Left ventricle myocardium inferior (tissue), 1 donor: ENCODE data around the gene PITPNC1. TPM values are rescaled to one million over a fixed set of nuclear protein-coding genes. Genes with fewer than 3 reads are reported as not detected.

ENCODE experiments used
- DNase-seq: peaks from one replicate; pipeline ENCODE4 v3.0.0-alpha.2; 2020
- H3K27ac ChIP-seq: fragments of 200-600 bp; replicated peaks from 2 replicates; pipeline ENCODE4 v1.8.0; 2021
- H3K27me3 ChIP-seq: fragments of 200-600 bp; 2 replicates; pipeline ENCODE4 v1.8.0; 2021; ENCODE audit warnings: low read depth
- H3K36me3 ChIP-seq: fragments of 200-600 bp; 2 replicates; pipeline ENCODE4 v1.8.0; 2021
- H3K4me1 ChIP-seq: fragments of 200-600 bp; 2 replicates; pipeline ENCODE4 v1.8.0; 2021
- H3K4me3 ChIP-seq: fragments of 200-600 bp; 2 replicates; pipeline ENCODE4 v1.8.0; 2021; ENCODE audit warnings: mild to moderate bottlenecking, moderate library complexity
- H3K9me3 ChIP-seq: fragments of 200-600 bp; replicated peaks from 2 replicates; pipeline ENCODE4 v1.8.0; 2021
- CTCF ChIP-seq: fragments of 200-600 bp; IDR thresholded peaks from 2 replicates; pipeline ENCODE4 v1.8.0; 2021; ENCODE audit warnings: antibody characterized with exemption, mild to moderate bottlenecking, borderline replicate concordance
- intact Hi-C: fragments of 100-400 bp; cut with micrococcal nuclease; formaldehyde crosslinking; loops from one replicate; pipeline ENCODE4 v1.11.0; 2022
- total RNA-seq: library from RNA; stranded (reverse); fragmentation: NEBNext Ultra II Directional; extraction: Animal tissue kit (Norgen Biotek cat#: 25700); gene quantifications from one replicate; pipeline ENCODE4 v1.2.1, GENCODE V29; 2021
- donor health status: DM: no; HTN: yes; CAD: no; lungs with severe emphysema.

PITPNC1 gene
- total RNA-seq, 1 donor from 2014 or later = 8.1 TPM

- Histone ChIP-seq H3K27me3 (no peaks in the 10 kb centered on the region), H3K9me3 (no peaks in the 10 kb centered on the region), H3K4me1 (peaks cover 62% of the 10 kb centered on the region), H3K27ac (peak overlapping the region; percentile 96), H3K4me3 (peak overlapping the region; percentile 95), H3K36me3 (peaks cover 4% of the 10 kb centered on the region)
- DNase-seq = no peak
- no peak for TF ChIP-seq CTCF
- intact Hi-C loops = no loop called here
Observed at GRCh38 chr17:67365738-67366192, 11.3 kb upstream of the PITPNC1 start.

- H3K36me3 ChIP-seq = peaks cover 4% of the 10 kb centered on the region
- TF ChIP-seq CTCF = no peak
- H3K4me3 ChIP-seq = peak within 1 kb of the TSS; percentile 95
- intact Hi-C loops = no loop called here
- no peaks in the 10 kb centered on the region for H3K27me3 ChIP-seq
- DNase-seq = peak; percentile 95
- H3K9me3 ChIP-seq = no peaks in the 10 kb centered on the region
- H3K4me1 ChIP-seq = peaks cover 55% of the 10 kb centered on the region
- peak within 1 kb of the TSS; percentile 96 for H3K27ac ChIP-seq
Observed at GRCh38 chr17:67366193-67367157, 10.6 kb upstream of the PITPNC1 start, which contains the start of gene PSMD12. Gene PSMD12 (minus strand): TSS chr17:67366577. CDS start chr17:67366519, 58 bp downstream.

- H3K36me3 ChIP-seq = no peaks in the 10 kb centered on the region
- no peaks in the 10 kb centered on the region for H3K27me3 ChIP-seq
- intact Hi-C loops = no loop called here
- TF ChIP-seq CTCF = no peak
- DNase-seq = no peak
- H3K4me1 ChIP-seq = peaks cover 28% of the 10 kb centered on the region
- no peaks in the 10 kb centered on the region for H3K9me3 ChIP-seq
- no peak overlapping the region for H3K4me3 ChIP-seq
- no peak overlapping the region for H3K27ac ChIP-seq
Observed at GRCh38 chr17:67369676-67370075, 7.4 kb upstream of the PITPNC1 start.

- Histone ChIP-seq H3K4me3 (no peak overlapping the region), H3K27me3 (no peaks in the 10 kb centered on the region), H3K9me3 (no peaks in the 10 kb centered on the region), H3K4me1 (peaks cover 34% of the 10 kb centered on the region), H3K27ac (no peak overlapping the region), H3K36me3 (no peaks in the 10 kb centered on the region)
- intact Hi-C loops = no loop called here
- DNase-seq = no peak
- TF ChIP-seq CTCF = no peak
Observed at GRCh38 chr17:67372751-67373150, 4.3 kb upstream of the PITPNC1 start.

- H3K27me3 ChIP-seq = no peaks in the 10 kb centered on the region
- intact Hi-C loops = loop anchor here (5.0 kb wide), 1 partner anchor 313 kb away; no protein-coding TSS in a partner anchor
- TF ChIP-seq CTCF = peak; percentile 94
- no peaks in the 10 kb centered on the region for H3K36me3 ChIP-seq
- no peak overlapping the region for H3K4me3 ChIP-seq
- peak; percentile 89 for DNase-seq
- peaks cover 49% of the 10 kb centered on the region for H3K4me1 ChIP-seq
- no peak overlapping the region for H3K27ac ChIP-seq
- H3K9me3 ChIP-seq = no peaks in the 10 kb centered on the region
Observed at GRCh38 chr17:67374329-67375053, 2.6 kb upstream of the PITPNC1 start.
